ENCODE data around the gene USP14. TPM values are rescaled to one million over a fixed set of nuclear protein-coding genes. Genes with fewer than 3 reads are reported as not detected.
A peak's percentile ranks its signal among the peaks of the same experiment; 100 is the strongest.
"Not testable (repeated sequence)": the region's sequence is repeated elsewhere in the genome, so short reads cannot be mapped to it uniquely, and the experiment has no call there.

The USP14 gene
- total RNA-seq (2021; ENCODE audit: unreplicated experiment) (56.1 TPM), Bru-seq, nascent RNA (percentile 87 among the genes with signal in this experiment), BruChase-seq, experiment 1, labeled RNA remaining after a 6-hour chase (percentile 90 among the genes with signal in this experiment), BruChase-seq, experiment 2, labeled RNA remaining after a 2-hour chase (percentile 84 among the genes with signal in this experiment)
- 20.5 and 23.6 TPM in 2 replicates for polyA plus RNA-seq (2012)
- long read RNA-seq, full-length matches to known transcripts, result 127 of 152 reads
- long read RNA-seq, partial matches to known transcripts, result 5 of 152 reads
- long read RNA-seq, other reads (novel, unspliced or antisense), result 20 of 152 reads

DNA sequence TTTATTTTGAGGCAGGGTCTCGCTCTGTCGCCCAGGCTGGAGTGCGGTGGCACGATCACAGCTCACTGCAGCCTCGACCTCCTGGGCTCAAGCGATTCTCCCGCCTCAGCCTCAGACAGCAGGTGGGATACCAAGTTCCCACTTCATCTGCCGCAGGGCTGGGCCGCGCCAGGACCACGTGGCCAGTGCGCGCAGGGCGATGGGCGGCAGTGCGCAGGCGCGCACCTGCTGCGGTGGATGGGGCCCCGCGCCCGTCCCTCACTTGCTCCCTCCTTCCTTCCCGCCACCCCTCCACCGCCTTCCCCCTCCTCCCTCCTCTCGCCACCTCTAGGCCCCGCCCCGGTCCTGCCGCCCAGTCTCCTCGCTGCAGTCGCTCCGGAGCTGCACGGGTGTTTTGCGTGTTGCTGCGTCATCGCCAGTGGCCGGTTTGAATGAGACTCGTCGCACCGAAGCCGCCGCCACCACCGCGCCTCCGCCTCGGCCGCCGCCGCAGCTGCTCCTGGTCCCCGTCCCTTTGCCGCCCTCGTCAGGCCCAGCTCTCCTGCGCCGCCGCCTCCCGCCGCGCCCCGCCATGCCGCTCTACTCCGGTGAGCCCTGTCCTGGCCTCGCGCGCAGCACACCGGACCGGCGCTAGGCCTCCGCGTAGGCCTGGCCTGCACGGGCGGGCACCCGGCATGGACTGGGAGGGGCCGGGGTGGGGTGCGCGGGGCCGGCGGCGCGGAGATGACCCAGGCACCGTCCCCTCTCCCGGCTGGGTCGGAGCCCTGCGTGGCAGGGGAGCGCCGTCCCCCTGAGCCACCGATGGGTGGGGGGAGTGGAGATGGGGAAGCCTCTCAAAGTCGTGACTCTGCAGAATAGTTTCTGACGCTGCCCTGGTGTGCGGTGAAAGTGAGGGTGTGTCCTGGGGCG, at the start of gene USP14:
TSS of gene USP14 (plus strand) at position 430 of the 909 bp plus-strand sequence. CDS start at position 572, 142 bp downstream.
- ChIA-PET CTCF (interaction anchor here (0.6 kb wide), 1 partner anchor 49 kb away, joined by 5 read pairs; no protein-coding TSS in a partner anchor), POLR2A (interaction anchor here (0.7 kb wide), 1 partner anchor 21 kb away, joined by 3 read pairs; no protein-coding TSS in a partner anchor), RAD21 (ENCODE audit: low non-redundant PET in 1 of 2, low total read pairs in 2 of 2, uncharacterized antibody in 2 of 2, unreplicated experiment in 2 of 2) (interaction anchor here in 1 of 2 experiments (0.7 kb wide), 1 partner anchor 342 kb away, joined by 3 read pairs; the partner anchor contains the start of gene COLEC12)
- no peak within 1 kb of the TSS for H2AFZ ChIP-seq (ENCODE audit: low read depth, low read length, poor library complexity, severe bottlenecking)
- H3K27me3 ChIP-seq (ENCODE audit: insufficient read depth, low read length), result no peaks in the 10 kb centered on the region
- DNase-seq (ENCODE audit: low read depth, low spot score), result peak; percentile 78
- no peaks in the 10 kb centered on the region for H3K9me2 ChIP-seq (ENCODE audit: insufficient read depth)
- H3K9ac ChIP-seq (ENCODE audit: low read length), result peak within 1 kb of the TSS; percentile 74
- H4K20me1 ChIP-seq (ENCODE audit: insufficient read depth), result no peaks in the 10 kb centered on the region
- BruUV-seq (replicated peaks), result no TSS peak
- H3K9me3 ChIP-seq (ENCODE audit: control insufficient read depth in 1 of 2, insufficient read depth in 1 of 2, low read depth in 1 of 2, low read length in 2 of 2), result no peaks in the 10 kb centered on the region
- TF ChIP-seq CBX3 (IDR thresholded peaks at IDR 0.05; ENCODE audit: low read depth) (peak; percentile 53; the same call in 1 of the 2 replicates), SIN3A (IDR thresholded peaks at IDR 0.05; ENCODE audit: low read depth) (peak; percentile 57; the same call in 1 of the 2 replicates), SRF (IDR thresholded peaks at IDR 0.05; ENCODE audit: low read depth) (peak; percentile 79), SP1 (IDR thresholded peaks at IDR 0.05; ENCODE audit: low read depth) (peak; percentile 48; the same call in 1 of the 2 replicates), RAD21 (IDR thresholded peaks at IDR 0.05; ENCODE audit: low read depth) (no peak), POLR2AphosphoS5 (IDR thresholded peaks at IDR 0.05; ENCODE audit: low read depth, low read length) (peak; percentile 42; the same call in 1 of the 2 replicates), ZFX (IDR thresholded peaks at IDR 0.05) (peak; percentile 97)
- TF ChIP-seq, protein P1, sequence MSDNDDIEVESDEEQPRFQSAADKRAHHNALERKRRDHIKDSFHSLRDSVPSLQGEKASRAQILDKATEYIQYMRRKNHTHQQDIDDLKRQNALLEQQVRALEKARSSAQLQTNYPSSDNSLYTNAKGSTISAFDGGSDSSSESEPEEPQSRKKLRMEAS (IDR thresholded peaks at IDR 0.05), result peak; percentile 95
- TF ChIP-seq, protein P2, sequence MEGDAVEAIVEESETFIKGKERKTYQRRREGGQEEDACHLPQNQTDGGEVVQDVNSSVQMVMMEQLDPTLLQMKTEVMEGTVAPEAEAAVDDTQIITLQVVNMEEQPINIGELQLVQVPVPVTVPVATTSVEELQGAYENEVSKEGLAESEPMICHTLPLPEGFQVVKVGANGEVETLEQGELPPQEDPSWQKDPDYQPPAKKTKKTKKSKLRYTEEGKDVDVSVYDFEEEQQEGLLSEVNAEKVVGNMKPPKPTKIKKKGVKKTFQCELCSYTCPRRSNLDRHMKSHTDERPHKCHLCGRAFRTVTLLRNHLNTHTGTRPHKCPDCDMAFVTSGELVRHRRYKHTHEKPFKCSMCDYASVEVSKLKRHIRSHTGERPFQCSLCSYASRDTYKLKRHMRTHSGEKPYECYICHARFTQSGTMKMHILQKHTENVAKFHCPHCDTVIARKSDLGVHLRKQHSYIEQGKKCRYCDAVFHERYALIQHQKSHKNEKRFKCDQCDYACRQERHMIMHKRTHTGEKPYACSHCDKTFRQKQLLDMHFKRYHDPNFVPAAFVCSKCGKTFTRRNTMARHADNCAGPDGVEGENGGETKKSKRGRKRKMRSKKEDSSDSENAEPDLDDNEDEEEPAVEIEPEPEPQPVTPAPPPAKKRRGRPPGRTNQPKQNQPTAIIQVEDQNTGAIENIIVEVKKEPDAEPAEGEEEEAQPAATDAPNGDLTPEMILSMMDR (IDR thresholded peaks at IDR 0.05 in 2 of 3, conservative IDR thresholded peaks at IDR 0.05 in 1 of 3; ENCODE audit: borderline replicate concordance in 1 of 3, insufficient read depth in 1 of 3, low read depth in 2 of 3, low read length in 2 of 3), result no peak
- TF ChIP-seq, protein P3, sequence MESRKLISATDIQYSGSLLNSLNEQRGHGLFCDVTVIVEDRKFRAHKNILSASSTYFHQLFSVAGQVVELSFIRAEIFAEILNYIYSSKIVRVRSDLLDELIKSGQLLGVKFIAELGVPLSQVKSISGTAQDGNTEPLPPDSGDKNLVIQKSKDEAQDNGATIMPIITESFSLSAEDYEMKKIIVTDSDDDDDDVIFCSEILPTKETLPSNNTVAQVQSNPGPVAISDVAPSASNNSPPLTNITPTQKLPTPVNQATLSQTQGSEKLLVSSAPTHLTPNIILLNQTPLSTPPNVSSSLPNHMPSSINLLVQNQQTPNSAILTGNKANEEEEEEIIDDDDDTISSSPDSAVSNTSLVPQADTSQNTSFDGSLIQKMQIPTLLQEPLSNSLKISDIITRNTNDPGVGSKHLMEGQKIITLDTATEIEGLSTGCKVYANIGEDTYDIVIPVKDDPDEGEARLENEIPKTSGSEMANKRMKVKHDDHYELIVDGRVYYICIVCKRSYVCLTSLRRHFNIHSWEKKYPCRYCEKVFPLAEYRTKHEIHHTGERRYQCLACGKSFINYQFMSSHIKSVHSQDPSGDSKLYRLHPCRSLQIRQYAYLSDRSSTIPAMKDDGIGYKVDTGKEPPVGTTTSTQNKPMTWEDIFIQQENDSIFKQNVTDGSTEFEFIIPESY (IDR thresholded peaks at IDR 0.05; ENCODE audit: extremely low read depth, insufficient replicate concordance, low read length), result no peak
- H3K79me2 ChIP-seq (ENCODE audit: insufficient read depth, low read length), result peaks cover 49% of the 10 kb centered on the region
- peak; percentile 95 for ATAC-seq
- H3K4me1 ChIP-seq (ENCODE audit: control insufficient read depth in 1 of 2, insufficient read depth in 2 of 2, low read length in 2 of 2), result no peaks in the 10 kb centered on the region
- H3K4me2 ChIP-seq (ENCODE audit: low read length), result peak within 1 kb of the TSS; percentile 77
- peak within 1 kb of the TSS; percentile 75 to 78 for H3K4me3 ChIP-seq (replicated peaks in 1 of 2; ENCODE audit: low read depth in 1 of 2, low read length in 2 of 2)
- intact Hi-C loops (cut with micrococcal nuclease), result loop anchor here (5.0 kb wide), 1 partner anchor 46 kb away; no protein-coding TSS in a partner anchor
- H3K36me3 ChIP-seq (ENCODE audit: control insufficient read depth in 1 of 2, insufficient read depth in 2 of 2, low read length in 2 of 2), result no peaks in the 10 kb centered on the region
- peak within 1 kb of the TSS; percentile 51 for H3K27ac ChIP-seq (ENCODE audit: low read depth, low read length)

DNA sequence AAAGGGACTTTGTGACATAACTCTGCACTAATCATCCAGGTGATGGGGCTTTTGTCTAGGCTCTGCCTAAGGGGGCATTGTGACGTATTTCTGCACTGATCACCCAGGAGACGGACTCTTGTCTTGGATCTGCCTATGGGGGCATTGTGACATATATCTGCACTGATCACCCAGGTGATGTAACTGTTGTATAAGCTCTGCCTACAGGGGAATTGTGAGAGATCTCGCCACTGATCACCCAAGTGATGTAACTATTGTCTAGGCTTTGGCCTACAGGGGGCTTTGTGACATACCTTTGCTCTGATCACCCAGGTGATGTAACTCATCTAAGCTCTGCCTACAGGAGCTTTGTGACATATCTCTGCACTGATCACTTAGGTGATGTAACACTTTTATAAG, 49.7 kb upstream of the USP14 start:
- H3K27me3 ChIP-seq (ENCODE audit: insufficient read depth, low read length); H3K9me3 ChIP-seq (ENCODE audit: control insufficient read depth in 1 of 2, insufficient read depth in 1 of 2, low read depth in 1 of 2, low read length in 2 of 2); H3K9me2 ChIP-seq (ENCODE audit: insufficient read depth); CTCF ChIA-PET; H3K79me2 ChIP-seq (ENCODE audit: insufficient read depth, low read length); H3K4me2 ChIP-seq (ENCODE audit: low read length); H3K36me3 ChIP-seq (ENCODE audit: control insufficient read depth in 1 of 2, insufficient read depth in 2 of 2, low read length in 2 of 2); H4K20me1 ChIP-seq (ENCODE audit: insufficient read depth); BruUV-seq (replicated peaks); H3K4me3 ChIP-seq (replicated peaks in 1 of 2; ENCODE audit: low read depth in 1 of 2, low read length in 2 of 2); POLR2A ChIA-PET; RAD21 ChIA-PET (ENCODE audit: low non-redundant PET in 1 of 2, low total read pairs in 2 of 2, uncharacterized antibody in 2 of 2, unreplicated experiment in 2 of 2); H3K27ac ChIP-seq (ENCODE audit: low read depth, low read length); H3K4me1 ChIP-seq (ENCODE audit: control insufficient read depth in 1 of 2, insufficient read depth in 2 of 2, low read length in 2 of 2); H2AFZ ChIP-seq (ENCODE audit: low read depth, low read length, poor library complexity, severe bottlenecking); H3K9ac ChIP-seq (ENCODE audit: low read length); DNase-seq (ENCODE audit: low read depth, low spot score); intact Hi-C loops (cut with micrococcal nuclease): not testable (repeated sequence)
- peak; percentile 23; the same call in 1 of the 2 replicates for ATAC-seq
